Measurements from ENCODE around the gene PEX11G.
A peak's percentile ranks its signal among the peaks of the same experiment; 100 is the strongest.

Gene PEX11G

DNA sequence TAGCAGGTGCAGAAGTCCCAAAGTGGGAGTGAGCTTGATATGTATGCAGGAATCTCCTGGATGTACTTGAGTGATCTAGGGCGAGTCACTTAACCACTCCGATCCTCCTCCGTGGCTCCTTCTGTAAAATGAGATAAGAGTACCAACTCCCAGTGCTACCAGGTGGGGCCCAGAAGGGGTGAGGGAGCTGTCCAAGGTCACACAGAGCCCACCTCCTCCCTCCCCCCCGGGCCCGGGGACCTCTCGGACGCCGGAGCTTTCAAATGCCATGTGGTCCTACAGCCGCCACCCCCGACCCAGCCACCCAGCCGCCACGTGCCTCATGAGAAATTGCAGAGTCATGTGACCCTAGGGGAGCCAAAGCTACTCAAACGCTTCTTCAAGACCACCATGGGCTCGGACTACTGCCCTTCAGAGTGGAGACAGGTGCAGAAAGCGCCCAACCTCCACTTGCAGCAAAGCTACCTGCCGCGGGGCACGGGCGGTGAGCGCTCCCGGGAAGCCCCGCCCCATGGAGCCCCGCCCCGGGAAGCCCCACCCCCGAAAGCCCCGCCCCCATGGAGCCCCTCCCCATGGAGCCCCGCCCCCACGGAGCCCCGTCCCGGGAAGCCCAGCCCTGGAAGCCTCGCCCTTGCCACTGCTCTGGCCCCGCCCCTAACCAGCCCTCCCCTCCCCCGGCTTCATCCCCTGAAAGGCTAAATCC is 17.0 kb upstream of the PEX11G start:
- Histone ChIP-seq H3K4me3 (no peak overlapping the region), H3K4me1 (peaks cover 12 to 27% (median 21%) of the 10 kb centered on the region in 10 experiments; a peak in 19 of 20 replicates), H4K20me1 (peaks cover 0 to 5% (median 0%) of the 10 kb centered on the region in 11 experiments; a peak in 1 of 22 replicates), H3K27me3 (peaks cover 32 to 55% (median 46%) of the 10 kb centered on the region in 11 experiments), H3K9me3 (replicated peaks in 1 of 11) (no peaks in the 10 kb centered on the region), H3K36me3 (no peaks in the 10 kb centered on the region), H3K27ac (no peak overlapping the region), H3K9ac (no peak overlapping the region), H3K4me2 (peak overlapping the region; percentile 41 to 70 (median 51))
- no peak for TF ChIP-seq Cebpa-rat (IDR thresholded peaks at IDR 0.05)

DNA sequence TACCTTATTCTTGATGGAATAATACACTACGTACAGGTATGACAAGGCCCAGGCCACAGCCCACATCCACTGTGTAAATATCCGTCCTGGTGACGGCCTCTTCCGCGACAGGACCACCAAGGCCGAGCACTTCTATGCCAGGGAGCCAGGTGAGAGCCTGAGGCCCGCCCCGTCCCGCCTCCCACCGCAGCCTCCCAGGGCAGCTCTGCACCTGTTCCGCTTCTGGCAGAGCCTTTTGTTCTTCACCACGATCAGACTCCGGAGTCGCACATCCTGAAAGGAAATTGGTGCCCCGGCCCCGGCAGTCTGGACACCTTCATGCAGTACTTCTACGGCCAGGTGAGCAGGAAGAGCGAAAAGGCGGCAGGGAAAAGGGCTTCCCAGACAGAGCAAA is 16.4 kb upstream of the PEX11G start:
- peak overlapping the region; percentile 41 to 70 (median 51) for H3K4me2 ChIP-seq
- H3K27me3 ChIP-seq = peaks cover 37 to 59% (median 52%) of the 10 kb centered on the region in 11 experiments
- TF ChIP-seq Cebpa-rat (IDR thresholded peaks at IDR 0.05) = no peak
- no peak overlapping the region for H3K27ac ChIP-seq
- H3K9ac ChIP-seq = no peak overlapping the region
- peaks cover 15 to 31% (median 25%) of the 10 kb centered on the region in 10 experiments; a peak in 19 of 20 replicates for H3K4me1 ChIP-seq
- peaks cover 0 to 7% (median 0%) of the 10 kb centered on the region in 11 experiments; a peak in 2 of 22 replicates for H4K20me1 ChIP-seq
- H3K9me3 ChIP-seq (replicated peaks in 1 of 11) = no peaks in the 10 kb centered on the region
- H3K4me3 ChIP-seq = no peak overlapping the region
- no peaks in the 10 kb centered on the region for H3K36me3 ChIP-seq

DNA sequence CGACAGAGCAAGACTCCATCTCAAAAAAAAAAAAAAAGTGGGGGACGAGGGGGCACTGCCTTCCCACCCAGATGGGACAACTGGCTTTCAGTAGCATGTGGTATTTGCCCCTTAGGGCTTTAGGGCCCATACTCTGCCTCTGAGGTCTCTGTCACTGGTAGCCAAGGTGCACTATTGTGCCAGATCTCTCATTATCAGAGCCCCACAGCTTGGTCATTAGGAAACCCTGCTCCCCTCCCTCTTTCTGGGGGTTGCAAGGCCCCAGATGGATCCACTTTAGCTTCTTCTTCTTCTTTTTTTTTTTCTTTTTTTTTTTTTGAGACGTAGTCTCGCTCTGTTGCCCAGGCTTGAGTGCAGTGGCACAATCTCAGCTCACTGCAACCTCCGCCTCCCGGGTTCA is 15.8 kb upstream of the PEX11G start:
- Histone ChIP-seq H4K20me1 (peaks cover 0 to 7% (median 0%) of the 10 kb centered on the region in 11 experiments; a peak in 2 of 22 replicates), H3K27me3 (peaks cover 43 to 63% (median 56%) of the 10 kb centered on the region in 11 experiments), H3K9me3 (replicated peaks in 1 of 11) (no peaks in the 10 kb centered on the region), H3K4me2 (peak overlapping the region in 5 of 11 experiments; percentile 41 to 70 (median 54); a peak in 5 of 22 replicates), H3K4me1 (peaks cover 16 to 33% (median 25%) of the 10 kb centered on the region in 10 experiments; a peak in 19 of 20 replicates), H3K4me3 (no peak overlapping the region), H3K36me3 (no peaks in the 10 kb centered on the region), H3K27ac (no peak overlapping the region), H3K9ac (no peak overlapping the region)
- TF ChIP-seq Cebpa-rat (IDR thresholded peaks at IDR 0.05) = no peak

DNA sequence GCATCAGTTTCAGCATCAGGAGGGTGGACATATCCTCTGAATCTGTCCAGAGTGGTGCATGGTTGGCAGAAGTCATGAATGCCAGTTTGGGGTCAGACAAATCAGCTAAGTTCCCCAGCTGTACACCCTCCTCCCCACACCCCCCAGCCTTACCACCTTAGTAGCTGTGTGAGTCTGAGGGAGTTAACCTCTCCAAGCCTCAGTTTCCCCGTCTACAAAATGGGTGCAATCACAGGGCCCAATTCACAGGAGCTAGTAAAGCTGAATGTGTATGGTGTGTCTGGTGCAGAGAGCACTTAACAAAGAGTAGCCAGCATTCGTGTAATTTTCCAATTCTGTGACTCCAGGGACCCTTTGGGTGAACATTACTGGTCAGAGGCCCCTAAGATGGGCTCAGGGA is 13.7 kb upstream of the PEX11G start:
- Histone ChIP-seq H3K27me3 (peaks cover 54 to 76% (median 70%) of the 10 kb centered on the region in 11 experiments), H3K27ac (no peak overlapping the region), H3K9me3 (replicated peaks in 1 of 11) (no peaks in the 10 kb centered on the region), H3K9ac (no peak overlapping the region), H4K20me1 (peaks cover 0 to 7% (median 0%) of the 10 kb centered on the region in 11 experiments; a peak in 2 of 22 replicates), H3K4me2 (no peak overlapping the region), H3K4me3 (no peak overlapping the region), H3K4me1 (peaks cover 33 to 53% (median 44%) of the 10 kb centered on the region in 10 experiments), H3K36me3 (no peaks in the 10 kb centered on the region)
- no peak for TF ChIP-seq Cebpa-rat (IDR thresholded peaks at IDR 0.05)

DNA sequence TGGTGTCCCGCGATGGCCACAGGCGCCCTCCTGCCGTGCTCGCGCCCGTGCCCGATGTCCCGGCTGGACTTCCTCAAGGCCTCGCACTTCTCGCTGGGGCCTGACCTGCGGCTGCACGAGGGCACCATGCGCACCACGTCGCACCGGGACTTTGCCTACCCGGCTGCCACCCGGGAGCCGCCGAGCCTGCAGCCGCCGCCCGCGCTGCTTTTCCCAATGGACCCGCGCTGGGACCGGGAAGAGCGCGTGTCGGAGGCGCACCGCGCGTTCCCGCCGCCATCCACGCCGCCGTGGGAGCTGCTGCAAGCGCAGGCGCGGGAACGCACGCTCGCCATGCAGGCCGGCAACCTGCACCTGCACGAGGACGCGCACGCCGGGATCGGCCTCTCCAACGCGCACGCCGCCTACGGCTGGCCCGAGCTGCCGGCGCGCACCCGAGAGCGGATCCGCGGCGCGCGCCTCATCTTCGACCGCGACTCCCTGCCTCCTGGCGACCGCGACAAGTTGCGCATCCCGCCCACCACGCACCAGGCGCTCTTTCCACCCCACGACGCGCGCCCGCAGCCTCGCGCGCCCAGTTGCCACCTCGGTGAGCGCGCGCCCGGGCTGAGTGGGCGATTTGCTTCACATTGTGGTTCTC is 12.1 kb upstream of the PEX11G start:
- H3K4me2 ChIP-seq = peak overlapping the region; percentile 70 to 94 (median 83)
- H4K20me1 ChIP-seq = peaks cover 0 to 7% (median 0%) of the 10 kb centered on the region in 11 experiments; a peak in 2 of 22 replicates
- no peaks in the 10 kb centered on the region for H3K9me3 ChIP-seq (replicated peaks in 1 of 11)
- TF ChIP-seq Cebpa-rat (IDR thresholded peaks at IDR 0.05) = no peak
- no peak overlapping the region for H3K27ac ChIP-seq
- H3K36me3 ChIP-seq = no peaks in the 10 kb centered on the region
- 0 out of 22 replicates have a peak overlapping the region, but pooled peaks of 1 of the 11 experiments have one; percentile 13 for H3K9ac ChIP-seq
- H3K4me3 ChIP-seq = peak overlapping the region; percentile 39 to 64 (median 51)
- H3K4me1 ChIP-seq = peaks cover 35 to 59% (median 52%) of the 10 kb centered on the region in 10 experiments
- H3K27me3 ChIP-seq = peaks cover 54 to 75% (median 70%) of the 10 kb centered on the region in 11 experiments

DNA sequence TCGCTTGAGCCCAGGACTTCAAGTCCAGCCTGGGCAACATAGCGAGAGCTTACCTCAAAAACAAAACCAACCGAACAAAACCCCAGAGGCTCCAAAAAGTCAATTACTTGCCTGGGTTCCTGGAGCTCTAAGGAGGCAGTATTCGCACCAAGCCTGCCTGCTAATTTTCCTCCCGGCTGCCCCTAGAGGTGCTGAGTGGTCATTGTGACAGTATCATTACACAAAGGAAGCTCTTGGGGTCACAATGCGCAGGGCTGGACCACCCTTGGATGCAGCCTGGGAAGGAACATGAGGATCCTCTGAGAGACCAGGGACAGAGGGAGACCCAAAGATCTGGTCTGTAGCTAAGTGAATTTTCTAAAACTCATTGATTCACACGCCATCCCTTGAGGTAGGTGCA is 8.5 kb upstream of the PEX11G start:
- H3K27ac ChIP-seq = peak overlapping the region in 2 of 11 experiments; percentile 4 to 20; a peak in 1 of 22 replicates
- H4K20me1 ChIP-seq = peaks cover 0 to 7% (median 0%) of the 10 kb centered on the region in 11 experiments; a peak in 2 of 22 replicates
- H3K4me2 ChIP-seq = peak overlapping the region in 9 of 11 experiments; percentile 48 to 80 (median 69); a peak in 18 of 22 replicates
- no peak overlapping the region for H3K4me3 ChIP-seq
- H3K9me3 ChIP-seq (replicated peaks in 1 of 11) = peaks cover 0 to 12% (median 0%) of the 10 kb centered on the region in 11 experiments; a peak in 4 of 22 replicates
- peaks cover 32 to 73% (median 58%) of the 10 kb centered on the region in 10 experiments for H3K4me1 ChIP-seq
- H3K27me3 ChIP-seq = peaks cover 31 to 43% (median 38%) of the 10 kb centered on the region in 11 experiments
- no peak for TF ChIP-seq Cebpa-rat (IDR thresholded peaks at IDR 0.05)
- no peaks in the 10 kb centered on the region for H3K36me3 ChIP-seq
- H3K9ac ChIP-seq = no peak overlapping the region

DNA sequence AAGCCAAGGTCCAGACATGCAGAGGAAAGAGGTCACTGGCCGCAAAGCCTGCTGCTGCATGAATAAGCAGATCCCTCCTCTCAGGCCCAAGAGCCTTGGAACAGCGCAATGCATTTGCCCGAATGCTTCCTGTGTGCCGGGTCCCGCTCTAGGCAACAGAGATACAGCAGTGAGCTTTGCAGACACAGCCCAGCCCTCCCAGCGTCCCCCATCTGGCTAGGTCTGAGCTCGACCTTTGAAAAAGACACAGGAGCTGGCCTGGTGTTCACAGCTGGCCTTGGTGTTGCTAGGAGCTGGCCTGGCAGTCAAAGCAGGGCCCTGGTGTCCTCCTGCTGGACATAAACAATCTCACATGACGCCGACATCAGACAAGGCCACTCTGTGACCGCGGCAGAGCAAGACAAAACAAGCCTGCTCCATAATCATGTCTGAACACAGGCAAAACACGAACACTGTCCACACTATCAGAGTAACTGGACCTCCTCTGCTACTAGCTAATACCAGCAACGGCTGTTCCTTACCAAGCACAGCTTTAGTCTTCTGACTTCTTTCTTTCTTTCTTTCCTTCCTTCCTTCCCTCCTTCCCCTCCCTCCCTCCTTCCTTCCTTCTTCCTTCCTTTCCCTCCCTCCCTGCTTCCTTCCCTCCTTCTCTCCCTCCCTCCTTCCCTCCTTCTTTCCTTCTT is 5.7 kb upstream of the PEX11G start:
- H4K20me1 ChIP-seq = no peaks in the 10 kb centered on the region
- H3K9ac ChIP-seq = 0 out of 22 replicates have a peak overlapping the region, but pooled peaks of 1 of the 11 experiments have one; percentile 9
- peaks cover 26 to 82% (median 60%) of the 10 kb centered on the region in 10 experiments for H3K4me1 ChIP-seq
- H3K9me3 ChIP-seq (replicated peaks in 1 of 11) = peaks cover 0 to 35% (median 0%) of the 10 kb centered on the region in 11 experiments; a peak in 9 of 22 replicates
- H3K36me3 ChIP-seq = no peaks in the 10 kb centered on the region
- H3K4me3 ChIP-seq = no peak overlapping the region
- H3K27ac ChIP-seq = peak overlapping the region in 5 of 11 experiments; percentile 8 to 42 (median 32); a peak in 7 of 22 replicates
- peaks cover 6 to 18% (median 15%) of the 10 kb centered on the region in 11 experiments for H3K27me3 ChIP-seq
- peak overlapping the region in 10 of 11 experiments; percentile 5 to 52 (median 44); a peak in 15 of 22 replicates for H3K4me2 ChIP-seq
- no peak for TF ChIP-seq Cebpa-rat (IDR thresholded peaks at IDR 0.05)

DNA sequence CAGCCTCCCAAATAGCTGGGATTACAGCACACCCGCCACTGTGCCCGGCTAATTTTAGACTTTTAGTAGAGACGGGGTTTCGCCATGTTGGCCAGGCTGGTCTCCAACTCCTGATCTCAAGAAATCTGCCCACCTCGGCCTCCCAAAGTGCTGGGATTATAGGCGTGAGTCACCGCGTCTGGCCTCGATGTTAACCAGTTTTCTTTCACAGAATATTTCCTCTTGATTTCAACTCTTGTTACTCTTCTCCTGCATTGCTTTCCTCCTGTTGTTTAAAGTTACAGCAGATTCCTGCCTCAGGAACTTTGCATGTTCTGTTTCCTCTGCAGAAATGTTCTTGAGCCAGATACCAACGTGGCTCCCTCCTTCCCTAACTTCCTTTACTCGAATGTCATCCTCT is 3.7 kb upstream of the PEX11G start:
- Histone ChIP-seq H3K9ac (peak overlapping the region in 3 of 11 experiments; percentile 3 to 47 (median 4); a peak in 5 of 22 replicates), H3K4me2 (peak overlapping the region in 10 of 11 experiments; percentile 14 to 71 (median 50); a peak in 19 of 22 replicates), H3K36me3 (no peaks in the 10 kb centered on the region), H3K9me3 (replicated peaks in 1 of 11) (peaks cover 0 to 45% (median 0%) of the 10 kb centered on the region in 11 experiments; a peak in 9 of 22 replicates), H3K4me3 (0 out of 20 replicates have a peak overlapping the region, but pooled peaks of 1 of the 10 experiments have one; percentile 6), H3K4me1 (peaks cover 20 to 74% (median 45%) of the 10 kb centered on the region in 10 experiments), H4K20me1 (no peaks in the 10 kb centered on the region), H3K27me3 (peaks cover 7 to 26% (median 22%) of the 10 kb centered on the region in 11 experiments; a peak in 21 of 22 replicates), H3K27ac (peak overlapping the region; percentile 28 to 80 (median 53); a peak in 17 of 22 replicates)
- TF ChIP-seq Cebpa-rat (IDR thresholded peaks at IDR 0.05) = no peak
